ENCODE results near the gene MRPL18. TPM values are rescaled to one million over a fixed set of nuclear protein-coding genes. Genes with fewer than 3 reads are reported as not detected.

Gene MRPL18
- total and polyA plus RNA-seq, 2 donors (not counting 3 experiments of a cell fraction or from before 2014, with no cell fraction given): 55.4 to 70.7 TPM

Small RNAs within 50 kb of the gene (small RNA-seq; reads per million reads assigned to genes)
- gene SNORA20 (ENCODE audit: insufficient read depth, insufficient read length, low read depth, low replicate concordance): 63.7 reads per million, percentile 94 among the genes with 10 or more reads in this experiment
- not detected for gene SNORA29 (ENCODE audit: insufficient read depth, insufficient read length, low read depth, low replicate concordance)

Other genes with a start within 250 kb of the MRPL18 start
- gene SOD2, start 97.2 kb upstream of the MRPL18 start, total RNA-seq: 58.9 and 62.7 TPM in 2 replicates
- gene SOD2, start 97.2 kb upstream of the MRPL18 start, polyA plus RNA-seq: 27.7 and 31.6 TPM in 2 replicates
- 75.6 and 81.6 TPM in 2 replicates for gene WTAP, start 63.0 kb upstream of the MRPL18 start, total RNA-seq
- 16.5 and 21.7 TPM in 2 replicates for gene WTAP, start 63.0 kb upstream of the MRPL18 start, polyA plus RNA-seq
- gene ACAT2, start 28.4 kb upstream of the MRPL18 start, total RNA-seq: 114 and 131 TPM in 2 replicates
- 32.3 and 44.6 TPM in 2 replicates for gene ACAT2, start 28.4 kb upstream of the MRPL18 start, polyA plus RNA-seq
- 288 and 302 TPM in 2 replicates for gene TCP1, start 865 bp upstream of the MRPL18 start, total RNA-seq
- gene TCP1, start 865 bp upstream of the MRPL18 start, polyA plus RNA-seq: 112 and 168 TPM in 2 replicates
- not detected in 2 replicates for gene PNLDC1, start 9.8 kb downstream of the MRPL18 start, total RNA-seq
- gene PNLDC1, start 9.8 kb downstream of the MRPL18 start, polyA plus RNA-seq: not detected in 2 replicates
- gene MAS1, start 100.5 kb downstream of the MRPL18 start, total RNA-seq: not detected in 2 replicates
- gene MAS1, start 100.5 kb downstream of the MRPL18 start, polyA plus RNA-seq: not detected in 2 replicates
- gene IGF2R, start 178.6 kb downstream of the MRPL18 start, total RNA-seq: 59.7 and 60.2 TPM in 2 replicates
- 11.3 and 16.3 TPM in 2 replicates for gene IGF2R, start 178.6 kb downstream of the MRPL18 start, polyA plus RNA-seq

All from endothelial cell of umbilical vein (primary cell).